ENCODE measurements around the gene CDC14B. TPM values are rescaled to one million over a fixed set of nuclear protein-coding genes. Genes with fewer than 3 reads are reported as not detected.
A peak's percentile ranks its signal among the peaks of the same experiment; 100 is the strongest.

Gene CDC14B
- total and polyA plus RNA-seq, 2 of the 4 experiments (the other 2 are of a cell fraction): 9.7 to 26.3 TPM

- Histone ChIP-seq H4K5ac (ENCODE audit: low read depth, low read length) (peak overlapping the region; percentile 18), H2BK120ac (ENCODE audit: low read depth, low read length) (peak overlapping the region; percentile 65), H2BK20ac (ENCODE audit: low read depth, low read length) (no peak overlapping the region), H2BK5ac (ENCODE audit: low read depth, low read length, poor library complexity, severe bottlenecking) (peak overlapping the region; percentile 15), H2AK5ac (ENCODE audit: low read depth, low read length) (no peak overlapping the region), H4K8ac (ENCODE audit: low read depth in 2 of 2, low read length in 2 of 2) (peak overlapping the region; percentile 55 to 81), H3K27ac (ENCODE audit: insufficient read depth, low read length) (peak overlapping the region; percentile 52), H2BK15ac (ENCODE audit: low read depth, low read length) (no peak overlapping the region), H3K14ac (replicated peaks; ENCODE audit: low read depth, low read length) (peak overlapping the region; percentile 78), H3K9me3 (ENCODE audit: control insufficient read depth, insufficient read depth, low read length) (no peaks in the 10 kb centered on the region), H3K4ac (ENCODE audit: low read depth, low read length) (peak overlapping the region; percentile 79), H3K9me1 (ENCODE audit: insufficient read depth, low read length) (peaks cover 3% of the 10 kb centered on the region; the same call in 1 of the 2 replicates), H2AK9ac (replicated peaks; ENCODE audit: low read depth, low read length, poor library complexity) (peak overlapping the region; percentile 93), H3K56ac (ENCODE audit: extremely low read depth, insufficient read depth, low read length) (peak overlapping the region; percentile 52; the same call in 1 of the 2 replicates), H3K18ac (ENCODE audit: low read depth, low read length) (peak overlapping the region; percentile 43; the same call in 1 of the 2 replicates), H4K20me1 (ENCODE audit: insufficient read depth, low read length) (no peaks in the 10 kb centered on the region), H3K23ac (ENCODE audit: low read depth, low read length) (peak overlapping the region; percentile 59), H4K91ac (ENCODE audit: insufficient read depth, low read depth, low read length) (peak overlapping the region; percentile 70; the same call in 1 of the 2 replicates), H2AFZ (replicated peaks; ENCODE audit: low read length, poor library complexity) (peak overlapping the region; percentile 95), H3K4me1 (ENCODE audit: control insufficient read depth, insufficient read depth, low read length) (peaks cover 3% of the 10 kb centered on the region; the same call in 1 of the 2 replicates), H3K79me1 (ENCODE audit: low read depth in 1 of 2, low read length in 2 of 2) (peaks cover 6 to 29% of the 10 kb centered on the region in 2 experiments), H3K9ac (ENCODE audit: low read depth, low read length) (peak overlapping the region; percentile 73), H3K4me3 (ENCODE audit: insufficient read depth, low read depth, low read length) (peak overlapping the region; percentile 58), H3K4me2 (ENCODE audit: low read depth, low read length) (peak overlapping the region; percentile 98), H3K27me3 (ENCODE audit: control insufficient read depth, insufficient read depth, low read length) (no peaks in the 10 kb centered on the region), H3K36me3 (ENCODE audit: control insufficient read depth, insufficient read depth, low read length) (no peaks in the 10 kb centered on the region)
- dilution Hi-C loops (cut with HindIII; ENCODE audit: low sequenced_read_pairs, unreplicated experiment): no loop called here
- ChIA-PET CTCF (interaction anchor here (0.5 kb wide), 1 partner anchor 24 kb away, joined by 4 read pairs; no protein-coding TSS in a partner anchor), POLR2A (ENCODE audit: unreplicated experiment) (interaction anchor here (0.7 kb wide), 1 partner anchor 116 kb away, joined by 3 read pairs; no protein-coding TSS in a partner anchor)
- in situ Hi-C loops (cut with MboI; ENCODE audit: low sequenced_read_pairs): no loop called here
- ATAC-seq (ENCODE audit: low read depth): peak; percentile 64
- intact Hi-C loops (cut with micrococcal nuclease): loop anchor here (5.0 kb wide), 5 partner anchors 45 to 225 kb away; partner anchors contain the start of genes HABP4 and ZNF367
- TF ChIP-seq POLR2A (IDR thresholded peaks at IDR 0.05; ENCODE audit: low read depth, low read length): no peak
- no peak for TF ChIP-seq MXI1 (IDR thresholded peaks at IDR 0.05; ENCODE audit: borderline replicate concordance, low read depth, low read length)
- peak; percentile 70 for TF ChIP-seq CEBPB (IDR thresholded peaks at IDR 0.05; ENCODE audit: low read depth, low read length)
- BruUV-seq (replicated peaks): no TSS peak
- DNase-seq: no peak
- 4% methylated on average over 5 of the region's 20 CpGs; no CpG with 5 or more reads in 1 of the 2 experiments for WGBS, 2 experiments (ENCODE audit: extremely low coverage in 2 of 2, insufficient read length in 1 of 2)
Observed at GRCh38 chr9:96567203-96567700, 52.4 kb downstream of the CDC14B start.

Measured in IMR-90 (cell line).